ENCODE measurements around the gene LHFPL5.

Gene LHFPL5

GRCh38 chr6:35794536-35795452, 10.4 kb upstream of the LHFPL5 start:
- no peak for DNase-seq

- no peak for DNase-seq
These were observed 9.6 kb upstream of the LHFPL5 start for GRCh38 chr6:35795453-35796071.

- no peak for DNase-seq
These were observed 8.9 kb upstream of the LHFPL5 start for GRCh38 chr6:35796236-35796635.

GRCh38 chr6:35797837-35798526, 7.2 kb upstream of the LHFPL5 start:
- DNase-seq = no peak

- no peak for DNase-seq
These were observed 6.4 kb upstream of the LHFPL5 start for GRCh38 chr6:35798706-35799105.

- DNase-seq = no peak
These were observed 4.0 kb upstream of the LHFPL5 start for GRCh38 chr6:35801148-35801547.

- peak; percentile 76 for DNase-seq
These were observed 3.5 kb downstream of the LHFPL5 start for GRCh38 chr6:35808688-35809087.

GRCh38 chr6:35809809-35810208, 4.7 kb downstream of the LHFPL5 start:
- no peak for DNase-seq

- DNase-seq = no peak
These were observed 6.0 kb downstream of the LHFPL5 start for GRCh38 chr6:35810971-35811698.

GRCh38 chr6:35811699-35811995, 6.5 kb downstream of the LHFPL5 start:
- DNase-seq = no peak

- DNase-seq = no peak
These were observed 12.4 kb downstream of the LHFPL5 start for GRCh38 chr6:35817515-35817914.

GRCh38 chr6:35823601-35824000, 18.4 kb downstream of the LHFPL5 start:
- no peak for DNase-seq

GRCh38 chr6:35824552-35825192, 19.5 kb downstream of the LHFPL5 start:
- no peak for DNase-seq

- DNase-seq = no peak
These were observed 24.2 kb downstream of the LHFPL5 start for GRCh38 chr6:35829306-35829705.

- DNase-seq = no peak
These were observed 26.3 kb downstream of the LHFPL5 start for GRCh38 chr6:35831257-35832007.

- no peak for DNase-seq
These were observed 28.4 kb downstream of the LHFPL5 start for GRCh38 chr6:35833536-35833935.

GRCh38 chr6:35839019-35839418, 33.9 kb downstream of the LHFPL5 start:
- no peak for DNase-seq

- DNase-seq = no peak
These were observed 37.2 kb downstream of the LHFPL5 start for GRCh38 chr6:35842381-35842780.

- DNase-seq = no peak
These were observed 39.1 kb downstream of the LHFPL5 start for GRCh38 chr6:35844290-35844689.

GRCh38 chr6:35850208-35850607, 45.1 kb downstream of the LHFPL5 start:
- no peak for DNase-seq

- no peak for DNase-seq
These were observed 47.8 kb downstream of the LHFPL5 start for GRCh38 chr6:35852994-35853393.

GRCh38 chr6:35856250-35856649, 51.1 kb downstream of the LHFPL5 start:
- DNase-seq = no peak
